Psoas muscle (tissue), 8 donors: ENCODE data around the gene INPP5E. TPM values are rescaled to one million over a fixed set of nuclear protein-coding genes. Genes with fewer than 3 reads are reported as not detected.
"Not testable (repeated sequence)": the region's sequence is repeated elsewhere in the genome, so short reads cannot be mapped to it uniquely, and the experiment has no call there.

Experiments
- ATAC-seq, 4 donors: fragments of 200-7000 bp; cut with Tn5 transposase; one replicate each; pipeline ENCODE4 v1.9.1; 2020; ENCODE audit warnings: moderate library complexity in 3 of 4, mild to moderate bottlenecking in 2 of 4
- DNase-seq, 2 donors: peaks; one replicate each; pipeline ENCODE4 v3.0.0-alpha.2; 2020
- H3K27ac ChIP-seq: fragments of 200-600 bp; one replicate; pipeline ENCODE4 v1.8.0; 2022
- H3K27me3 ChIP-seq, 3 donors: fragments of 200-600 bp in 1 of 3; one replicate each; pipeline versions ENCODE4 v1.6.1 to v1.8.0; 2013 to 2022; ENCODE audit warnings: low read length in 2 of 3, mild to moderate bottlenecking in 2 of 3, moderate library complexity in 1 of 3; ENCODE audit not compliant: insufficient read depth in 3 of 3
- H3K36me3 ChIP-seq, 2 donors: fragments of 200-600 bp in 1 of 2; one replicate each; pipeline versions ENCODE4 v1.6.1 to v1.8.0; 2013 to 2022; ENCODE audit warnings: low read depth in 1 of 2, mild to moderate bottlenecking in 1 of 2, moderate library complexity in 1 of 2; ENCODE audit not compliant: insufficient read depth in 1 of 2
- H3K4me1 ChIP-seq: fragments of 200-600 bp; one replicate; pipeline ENCODE4 v1.8.0; 2022
- H3K4me3 ChIP-seq: fragments of 200-600 bp; one replicate; pipeline ENCODE4 v1.8.0; 2022; ENCODE audit warnings: mild to moderate bottlenecking
- H3K9me3 ChIP-seq: fragments of 200-600 bp; one replicate; pipeline ENCODE4 v1.8.0; 2022
- CTCF ChIP-seq: fragments of 200-600 bp; IDR thresholded peaks from one replicate; pipeline ENCODE4 v1.8.0; 2022; ENCODE audit warnings: antibody characterized with exemption
- WGBS, 3 donors: extraction: QIAGEN DNeasy Blood & Tissue Kit; methylation state at CpG; one replicate each; pipeline versions ENCODE4 v1.1.6 to v1.1.7; 2013; 5-methylcytosine and 5-hydroxymethylcytosine counted together
- intact Hi-C, 2 donors: fragments of 100-400 bp; cut with DNase I; formaldehyde crosslinking; loops; one replicate each; pipeline versions ENCODE4 v1.11.0 to v1.14.2; 2022
- polyA plus RNA-seq, 3 donors: library from polyadenylated mRNA; stranded (reverse); fragments of 200-250 nt; gene quantifications; one replicate each; pipeline ENCODE4 v1.2.3, GENCODE V29; 2013
- total RNA-seq, 4 donors: library from RNA; stranded (reverse); fragmentation: NEBNext Ultra II Directional in 2 of 4; extraction: Animal tissue kit (Norgen Biotek cat#: 25700) in 2 of 4; gene quantifications; one replicate each; pipeline versions ENCODE4 v1.2.1 to v1.2.4, GENCODE V29; 2021 to 2023
- donor health status: healthy with polysubstance abuse.
- donor health status: DM: no; HTN: no; CAD: no; lungs with moderate emphysema.
- donor health status: Bipolar disorder and iron deficiency.
- donor health status: healthy.
- donor health status: DM: yes; HTN: yes; CAD: no.
- donor health status: DM: no; HTN: no; CAD: no.
- donor health status: DM: no; HTN: no; CAD: no.
- donor health status: DM: yes; HTN: yes; CAD: no.

The INPP5E gene
- total and polyA plus RNA-seq, 7 donors, result 4.7 to 9.6 (median 5.3) TPM

- ATAC-seq, result peak in 1 of 4 donors; percentile 10
- no peaks in the 10 kb centered on the region for H3K27me3 ChIP-seq
- 78 to 85% (median 82%) methylated on average over 21 of the region's 21 CpGs for WGBS, 3 donors
- no peak overlapping the region for H3K27ac ChIP-seq
- no peaks in the 10 kb centered on the region for H3K4me1 ChIP-seq
- TF ChIP-seq CTCF, result no peak
- no peaks in the 10 kb centered on the region for H3K9me3 ChIP-seq
- peaks cover 0 to 75% of the 10 kb centered on the region in 2 donors for H3K36me3 ChIP-seq
- H3K4me3 ChIP-seq, result no peak overlapping the region
- DNase-seq, result no peak
- intact Hi-C loops, result no loop called here
Observed at GRCh38 chr9:136429075-136429628, 10.5 kb downstream of the INPP5E start.

DNA sequence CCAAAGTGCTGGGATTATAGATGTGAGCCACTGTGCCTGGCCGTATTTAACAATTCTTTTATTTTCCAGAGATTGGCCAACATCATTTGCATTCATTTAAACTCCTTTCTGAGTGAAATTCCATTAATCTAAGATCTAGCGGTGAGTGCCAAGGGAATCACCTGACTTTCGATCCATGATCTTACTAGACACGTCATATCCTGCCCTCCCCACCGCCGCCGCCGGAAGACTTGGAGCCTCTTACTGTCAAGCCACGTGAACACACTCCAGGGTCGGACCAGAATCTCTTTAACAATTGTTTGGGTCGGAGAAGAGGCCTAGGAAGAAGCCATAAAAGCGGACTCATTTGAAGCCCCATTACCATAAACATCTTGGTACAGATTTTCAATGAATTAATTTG is 12.9 kb downstream of the INPP5E start:
- H3K27ac ChIP-seq, result no peak overlapping the region
- intact Hi-C loops, result no loop called here
- no peaks in the 10 kb centered on the region for H3K27me3 ChIP-seq
- peaks cover 0 to 84% of the 10 kb centered on the region in 2 donors for H3K36me3 ChIP-seq
- ATAC-seq (no peak), DNase-seq (no peak)
- TF ChIP-seq CTCF, result no peak
- no peaks in the 10 kb centered on the region for H3K9me3 ChIP-seq
- 82 to 85% (median 84%) methylated on average over 12 of the region's 12 CpGs for WGBS, 3 donors
- no peak overlapping the region for H3K4me3 ChIP-seq
- no peaks in the 10 kb centered on the region for H3K4me1 ChIP-seq

DNA sequence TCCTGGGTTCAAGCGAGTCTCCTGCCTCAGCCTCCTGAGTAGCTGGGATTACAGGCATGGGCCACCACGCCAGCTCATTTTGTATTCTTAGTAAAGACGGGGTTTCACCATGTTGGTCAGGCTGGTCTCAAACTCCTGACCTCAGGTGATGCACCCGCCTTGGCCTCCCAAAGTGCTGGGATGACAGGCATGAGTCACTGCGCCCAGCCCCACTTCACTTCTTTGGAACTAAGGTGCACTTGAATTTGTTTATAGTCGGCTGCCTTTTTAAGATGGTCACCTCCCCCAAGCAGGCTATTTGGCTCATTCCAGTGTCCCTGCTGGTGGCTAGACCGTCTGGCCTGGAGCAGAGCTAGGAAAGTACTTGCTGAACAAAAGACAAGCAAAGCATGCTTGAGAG is 14.3 kb downstream of the INPP5E start:
- H3K4me1 ChIP-seq, DNase-seq, H3K4me3 ChIP-seq, H3K9me3 ChIP-seq, H3K27me3 ChIP-seq, H3K27ac ChIP-seq, ATAC-seq, intact Hi-C loops: not testable (repeated sequence)
- H3K36me3 ChIP-seq, result peaks cover 0 to 90% of the 10 kb centered on the region in 2 donors
- 75 to 87% (median 83%) methylated on average over 7 of the region's 7 CpGs for WGBS, 3 donors

DNA sequence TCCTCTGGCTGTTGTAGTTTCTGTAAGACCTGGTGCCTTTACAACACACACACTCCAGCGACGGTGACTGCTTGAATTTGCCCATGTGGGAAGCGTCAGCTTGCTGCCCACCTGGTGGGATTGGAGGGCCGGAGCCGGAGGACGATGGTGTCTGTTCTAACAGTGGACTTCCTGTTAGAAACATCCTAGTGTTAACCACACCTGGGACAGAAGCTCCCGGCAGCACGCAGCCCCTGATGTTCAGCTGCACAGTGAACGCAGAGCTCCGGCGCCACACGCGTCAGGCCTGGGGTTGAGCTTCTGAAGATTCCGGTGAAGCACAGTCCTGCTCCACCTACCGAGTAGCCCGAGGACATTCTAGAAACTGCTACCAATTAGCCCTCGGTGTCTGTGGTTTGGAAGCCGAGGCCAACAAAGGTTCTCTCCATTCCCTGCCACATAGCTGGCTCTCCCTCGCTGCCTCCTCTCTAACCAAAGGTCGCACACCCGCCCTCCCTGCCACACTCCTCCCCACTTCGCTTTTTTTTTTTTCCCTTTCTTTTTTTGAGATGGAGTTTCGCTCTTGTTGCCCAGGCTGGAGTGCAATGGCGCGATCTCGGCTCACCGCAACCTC is 14.8 kb downstream of the INPP5E start:
- 82 to 92% (median 85%) methylated on average over 27 of the region's 27 CpGs for WGBS, 3 donors
- Histone ChIP-seq H3K36me3 (peaks cover 0 to 90% of the 10 kb centered on the region in 2 donors), H3K27me3 (no peaks in the 10 kb centered on the region), H3K9me3 (no peaks in the 10 kb centered on the region), H3K27ac (no peak overlapping the region), H3K4me1 (no peaks in the 10 kb centered on the region), H3K4me3 (no peak overlapping the region)
- no peak for TF ChIP-seq CTCF
- ATAC-seq (no peak), DNase-seq (no peak)
- intact Hi-C loops, result no loop called here

- Histone ChIP-seq H3K9me3 (no peaks in the 10 kb centered on the region), H3K4me3 (no peak overlapping the region), H3K4me1 (no peaks in the 10 kb centered on the region), H3K27me3 (no peaks in the 10 kb centered on the region), H3K36me3 (peaks cover 0 to 90% of the 10 kb centered on the region in 2 donors), H3K27ac (no peak overlapping the region)
- no peak for ATAC-seq
- WGBS, 3 donors, result 89 to 97% (median 94%) methylated on average over 43 of the region's 43 CpGs
- TF ChIP-seq CTCF, result no peak
- intact Hi-C loops, result no loop called here
- no peak for DNase-seq
Observed at GRCh38 chr9:136423432-136424146, 16.1 kb downstream of the INPP5E start.
